Vagina (tissue), 2 donors: ENCODE measurements around the gene FUNDC2. TPM values are rescaled to one million over a fixed set of nuclear protein-coding genes. Genes with fewer than 3 reads are reported as not detected.

Source experiments
- DNase-seq, 2 donors: peaks; one replicate each; pipeline ENCODE4 v3.0.0-alpha.2; 2017; ENCODE audit errors: extremely low spot score in 2 of 2
- H3K27ac ChIP-seq: fragments of 200-600 bp; sonication (generic); one replicate; pipeline ENCODE4 v1.5.1; 2019
- H3K27me3 ChIP-seq: fragments of 200-600 bp; sonication (generic); one replicate; pipeline ENCODE4 v1.5.1; 2019
- H3K36me3 ChIP-seq, 2 donors: fragments of 200-600 bp; sonication (generic); one replicate each; pipeline ENCODE4 v1.5.1; 2017 to 2019
- H3K4me1 ChIP-seq: fragments of 200-600 bp; sonication (generic); one replicate; pipeline ENCODE4 v1.5.1; 2019
- H3K4me3 ChIP-seq, 2 donors: fragments of 200-600 bp; sonication (generic); 1 replicate in 1 of 2; 2 replicates in 1 of 2; pipeline ENCODE4 v1.5.1; 2016 to 2019
- H3K9me3 ChIP-seq: fragments of 200-600 bp; sonication (generic); one replicate; pipeline ENCODE4 v1.5.1; 2019
- CTCF ChIP-seq, 3 experiments: fragments of 450-650 bp in 2 of 3; fragments of 200-600 bp in 1 of 3; sonication (generic) in 1 of 3; IDR thresholded peaks; one replicate each; pipeline ENCODE4 v1.5.1; 2017 to 2019; ENCODE audit warnings: antibody characterized with exemption in 3 of 3, mild to moderate bottlenecking in 2 of 3, moderate library complexity in 2 of 3
- POLR2A ChIP-seq, 2 donors: fragments of 450-650 bp; IDR thresholded peaks; one replicate each; pipeline ENCODE4 v1.6.1; 2017; ENCODE audit warnings: antibody characterized with exemption in 2 of 2, mild to moderate bottlenecking in 2 of 2, moderate library complexity in 2 of 2
- POLR2AphosphoS5 ChIP-seq, 2 donors: sonication (generic); formaldehyde crosslinking; IDR thresholded peaks; one replicate each; pipeline ENCODE4 v1.9.0; 2017; ENCODE audit warnings: antibody characterized with exemption in 2 of 2, mild to moderate bottlenecking in 2 of 2, low read depth in 1 of 2; ENCODE audit not compliant: insufficient read depth in 1 of 2
- intact Hi-C: fragments of 100-400 bp; cut with DNase I; formaldehyde crosslinking; loops from one replicate; pipeline ENCODE4 v1.15.1; 2023
- total RNA-seq: library from RNA; depleted of rRNA; stranded (reverse); fragments of >200 nt; gene quantifications from one replicate; pipeline ENCODE4 v1.2.3, GENCODE V29; 2016

Gene FUNDC2
- total RNA-seq, 1 donor from 2014 or later: 53.5 TPM

GRCh38 chrX:155027509-155028066, 944 bp downstream of the FUNDC2 start:
- Histone ChIP-seq H3K36me3 (no peaks in the 10 kb centered on the region), H3K4me3 (peak overlapping the region; percentile 52 to 59), H3K9me3 (no peaks in the 10 kb centered on the region), H3K4me1 (no peaks in the 10 kb centered on the region), H3K27me3 (no peaks in the 10 kb centered on the region), H3K27ac (peak overlapping the region; percentile 89)
- DNase-seq: no peak
- TF ChIP-seq POLR2A (IDR thresholded peaks at IDR 0.05): peak in 1 of 2 donors; percentile 64
- peak; percentile 40 to 51 for TF ChIP-seq POLR2AphosphoS5 (IDR thresholded peaks at IDR 0.05; ENCODE audit: insufficient read depth in 1 of 2, low read depth in 1 of 2)
- no peak for TF ChIP-seq CTCF (IDR thresholded peaks at IDR 0.05)
- intact Hi-C loops: loop anchor here (5.0 kb wide), 1 partner anchor 45 kb away; the partner anchor contains the start of genes BRCC3, CMC4 and MTCP1

- DNase-seq: no peak
- H3K27me3 ChIP-seq: no peaks in the 10 kb centered on the region
- no peaks in the 10 kb centered on the region for H3K4me1 ChIP-seq
- peak overlapping the region; percentile 89 for H3K27ac ChIP-seq
- no peaks in the 10 kb centered on the region for H3K36me3 ChIP-seq
- no peaks in the 10 kb centered on the region for H3K9me3 ChIP-seq
- no peak for TF ChIP-seq POLR2A (IDR thresholded peaks at IDR 0.05)
- no peak for TF ChIP-seq CTCF (IDR thresholded peaks at IDR 0.05)
- no peak for TF ChIP-seq POLR2AphosphoS5 (IDR thresholded peaks at IDR 0.05; ENCODE audit: insufficient read depth in 1 of 2, low read depth in 1 of 2)
- H3K4me3 ChIP-seq: peak overlapping the region; percentile 52 to 59
- intact Hi-C loops: loop anchor here (5.0 kb wide), 1 partner anchor 44 kb away; the partner anchor contains the start of genes BRCC3, CMC4 and MTCP1
These were observed 1.5 kb downstream of the FUNDC2 start for GRCh38 chrX:155028129-155028528.

GRCh38 chrX:155028877-155029291, 2.2 kb downstream of the FUNDC2 start:
- no peak for DNase-seq
- TF ChIP-seq CTCF (IDR thresholded peaks at IDR 0.05) (no peak), POLR2A (IDR thresholded peaks at IDR 0.05) (no peak), POLR2AphosphoS5 (IDR thresholded peaks at IDR 0.05; ENCODE audit: insufficient read depth in 1 of 2, low read depth in 1 of 2) (no peak)
- Histone ChIP-seq H3K4me1 (no peaks in the 10 kb centered on the region), H3K4me3 (no peak overlapping the region), H3K27me3 (no peaks in the 10 kb centered on the region), H3K9me3 (no peaks in the 10 kb centered on the region), H3K27ac (peak overlapping the region; percentile 89), H3K36me3 (no peaks in the 10 kb centered on the region)
- intact Hi-C loops: loop anchor here (5.0 kb wide), 1 partner anchor 43 kb away; the partner anchor contains the start of genes BRCC3, CMC4 and MTCP1

GRCh38 chrX:155031657-155032056, 5.0 kb downstream of the FUNDC2 start:
- no peak for DNase-seq
- no peaks in the 10 kb centered on the region for H3K4me1 ChIP-seq
- intact Hi-C loops: no loop called here
- no peaks in the 10 kb centered on the region for H3K27me3 ChIP-seq
- H3K9me3 ChIP-seq: peaks cover 3% of the 10 kb centered on the region
- H3K4me3 ChIP-seq: no peak overlapping the region
- no peaks in the 10 kb centered on the region for H3K36me3 ChIP-seq
- TF ChIP-seq CTCF (IDR thresholded peaks at IDR 0.05) (no peak), POLR2AphosphoS5 (IDR thresholded peaks at IDR 0.05; ENCODE audit: insufficient read depth in 1 of 2, low read depth in 1 of 2) (no peak), POLR2A (IDR thresholded peaks at IDR 0.05) (no peak)
- H3K27ac ChIP-seq: no peak overlapping the region

GRCh38 chrX:155035688-155036087, 9.0 kb downstream of the FUNDC2 start:
- H3K4me1 ChIP-seq: no peaks in the 10 kb centered on the region
- intact Hi-C loops: no loop called here
- no peak for DNase-seq
- peaks cover 3% of the 10 kb centered on the region for H3K9me3 ChIP-seq
- H3K27ac ChIP-seq: no peak overlapping the region
- no peak overlapping the region for H3K4me3 ChIP-seq
- H3K36me3 ChIP-seq: no peaks in the 10 kb centered on the region
- no peak for TF ChIP-seq CTCF (IDR thresholded peaks at IDR 0.05)
- TF ChIP-seq POLR2A (IDR thresholded peaks at IDR 0.05): no peak
- no peak for TF ChIP-seq POLR2AphosphoS5 (IDR thresholded peaks at IDR 0.05; ENCODE audit: insufficient read depth in 1 of 2, low read depth in 1 of 2)
- H3K27me3 ChIP-seq: no peaks in the 10 kb centered on the region
